SK-N-SH treated with all-trans-retinoic acid at 6 μM for 48 hours (cell line): Measurements from ENCODE around the gene NUP37.

Source experiments
- ATAC-seq: fragments of 200-7000 bp; cut with Tn5 transposase; 3 replicates; pipeline ENCODE4 v1.9.1; 2020; ENCODE audit warnings: mild to moderate bottlenecking, moderate library complexity
- ARNTL ChIP-seq: fragments of 450-650 bp; formaldehyde crosslinking; IDR thresholded peaks from 2 replicates; pipeline ENCODE4 v1.5.0; 2020; ENCODE audit warnings: low read depth, mild to moderate bottlenecking, moderate library complexity, borderline replicate concordance
- BACH2 ChIP-seq: fragments of 250-450 bp; sonication (Bioruptor Pico); IDR thresholded peaks from 2 replicates; pipeline ENCODE4 v1.9.0; 2021; ENCODE audit warnings: mild to moderate bottlenecking, borderline replicate concordance
- CSDC2 ChIP-seq: fragments of 250-450 bp; sonication (Bioruptor Pico); IDR thresholded peaks from 2 replicates; pipeline ENCODE4 v1.5.0; 2020; ENCODE audit warnings: mild to moderate bottlenecking, moderate library complexity
- ESRRG ChIP-seq: fragments of 250-450 bp; sonication (Bioruptor Pico); IDR thresholded peaks from 2 replicates; pipeline ENCODE4 v1.6.1; 2021; ENCODE audit warnings: mild to moderate bottlenecking
- GLIS3 ChIP-seq: fragments of 250-450 bp; sonication (Bioruptor Pico); IDR thresholded peaks from 2 replicates; pipeline ENCODE4 v1.5.0; 2020; ENCODE audit warnings: mild to moderate bottlenecking, moderate library complexity
- OSR1 ChIP-seq: fragments of 250-450 bp; sonication (Bioruptor Pico); IDR thresholded peaks from 2 replicates; pipeline ENCODE4 v1.8.0; 2022; ENCODE audit warnings: moderate library complexity, mild to moderate bottlenecking, inconsistent platforms
- PPARA ChIP-seq: fragments of 250-450 bp; sonication (Bioruptor Pico); IDR thresholded peaks from 2 replicates; pipeline ENCODE4 v1.5.0; 2020; ENCODE audit warnings: mild to moderate bottlenecking, borderline replicate concordance
- RARB ChIP-seq: fragments of 250-450 bp; sonication (Bioruptor Pico); IDR thresholded peaks from 2 replicates; pipeline ENCODE4 v1.8.0; 2021; ENCODE audit warnings: mild to moderate bottlenecking, moderate library complexity
- SNAI2 ChIP-seq: fragments of 250-450 bp; sonication (Bioruptor Pico); IDR thresholded peaks from 2 replicates; pipeline ENCODE4 v1.5.0; 2020; ENCODE audit warnings: mild to moderate bottlenecking, moderate library complexity
- TOX ChIP-seq: fragments of 250-450 bp; sonication (Bioruptor Pico); IDR thresholded peaks from 2 replicates; pipeline ENCODE4 v1.8.0; 2021; ENCODE audit warnings: mild to moderate bottlenecking, moderate library complexity, borderline replicate concordance
- ZC3H10 ChIP-seq: fragments of 250-450 bp; sonication (Bioruptor Pico); IDR thresholded peaks from 2 replicates; pipeline ENCODE4 v1.5.1; 2021; ENCODE audit warnings: mild to moderate bottlenecking, moderate library complexity
- ZFP3 ChIP-seq: fragments of 250-450 bp; sonication (Bioruptor Pico); IDR thresholded peaks from 2 replicates; pipeline ENCODE4 v1.5.0; 2020; ENCODE audit warnings: mild to moderate bottlenecking, moderate library complexity
- ZFP30 ChIP-seq: fragments of 450-650 bp; formaldehyde crosslinking; IDR thresholded peaks from 2 replicates; pipeline ENCODE4 v1.5.0; 2022; ENCODE audit warnings: mild to moderate bottlenecking, moderate library complexity
- ZNF565 ChIP-seq: fragments of 450-650 bp; formaldehyde crosslinking; conservative IDR thresholded peaks from 2 replicates; pipeline ENCODE4 v1.5.0; 2020; ENCODE audit warnings: low read depth, mild to moderate bottlenecking, moderate library complexity
- ZNF70 ChIP-seq: fragments of 450-650 bp; formaldehyde crosslinking; IDR thresholded peaks from 2 replicates; pipeline ENCODE4 v1.5.0; 2020; ENCODE audit warnings: mild to moderate bottlenecking, moderate library complexity
- ZNF8 ChIP-seq: fragments of 450-650 bp; formaldehyde crosslinking; IDR thresholded peaks from 2 replicates; pipeline ENCODE4 v1.5.0; 2020; ENCODE audit warnings: mild to moderate bottlenecking, moderate library complexity
- TF ChIP-seq, protein P1 (sequence below): fragments of 250-450 bp; sonication (Bioruptor Pico); IDR thresholded peaks from 2 replicates; pipeline ENCODE4 v1.8.0; 2021; ENCODE audit warnings: low read depth, mild to moderate bottlenecking, moderate library complexity, borderline replicate concordance
- TF ChIP-seq, protein P2 (sequence below): fragments of 250-450 bp; sonication (Bioruptor Pico); IDR thresholded peaks from 2 replicates; pipeline ENCODE4 v1.5.0; 2020; ENCODE audit warnings: mild to moderate bottlenecking, moderate library complexity
- TF ChIP-seq, protein P3 (sequence below): fragments of 250-450 bp; sonication (Bioruptor Pico); IDR thresholded peaks from 2 replicates; pipeline ENCODE4 v1.5.1; 2020; ENCODE audit warnings: low read depth, mild to moderate bottlenecking, moderate library complexity
- TF ChIP-seq, protein P4 (sequence below): fragments of 250-450 bp; sonication (Bioruptor Pico); IDR thresholded peaks from 2 replicates; pipeline ENCODE4 v1.5.1; 2021; ENCODE audit warnings: mild to moderate bottlenecking, moderate library complexity

Gene NUP37

DNA sequence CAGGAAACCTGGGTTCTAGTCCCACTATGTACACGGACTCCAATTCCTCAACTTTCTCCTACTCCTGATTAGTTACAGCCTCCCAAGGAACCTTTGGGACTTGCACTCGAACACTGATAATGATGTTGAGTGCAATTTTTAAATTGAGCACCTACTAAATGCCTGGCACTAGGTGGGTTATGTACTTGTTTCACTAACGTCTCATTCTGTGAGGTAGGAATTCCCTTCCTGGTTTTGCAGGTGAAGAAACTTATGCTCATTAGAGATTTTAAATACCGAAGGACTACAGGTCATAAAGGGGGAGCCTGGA, 605 bp upstream of the NUP37 start:
- no peak for TF ChIP-seq PPARA (CRISPR knock-in tag)
- TF ChIP-seq GLIS3 (CRISPR knock-in tag) = no peak
- TF ChIP-seq ZC3H10 (CRISPR knock-in tag) = no peak
- no peak for TF ChIP-seq BACH2 (CRISPR knock-in tag)
- TF ChIP-seq ZNF70 (CRISPR knock-in tag) = no peak
- no peak for TF ChIP-seq ZFP30 (CRISPR knock-in tag)
- TF ChIP-seq ZNF8 (CRISPR knock-in tag) = no peak
- no peak for TF ChIP-seq RARB
- TF ChIP-seq, protein P1, sequence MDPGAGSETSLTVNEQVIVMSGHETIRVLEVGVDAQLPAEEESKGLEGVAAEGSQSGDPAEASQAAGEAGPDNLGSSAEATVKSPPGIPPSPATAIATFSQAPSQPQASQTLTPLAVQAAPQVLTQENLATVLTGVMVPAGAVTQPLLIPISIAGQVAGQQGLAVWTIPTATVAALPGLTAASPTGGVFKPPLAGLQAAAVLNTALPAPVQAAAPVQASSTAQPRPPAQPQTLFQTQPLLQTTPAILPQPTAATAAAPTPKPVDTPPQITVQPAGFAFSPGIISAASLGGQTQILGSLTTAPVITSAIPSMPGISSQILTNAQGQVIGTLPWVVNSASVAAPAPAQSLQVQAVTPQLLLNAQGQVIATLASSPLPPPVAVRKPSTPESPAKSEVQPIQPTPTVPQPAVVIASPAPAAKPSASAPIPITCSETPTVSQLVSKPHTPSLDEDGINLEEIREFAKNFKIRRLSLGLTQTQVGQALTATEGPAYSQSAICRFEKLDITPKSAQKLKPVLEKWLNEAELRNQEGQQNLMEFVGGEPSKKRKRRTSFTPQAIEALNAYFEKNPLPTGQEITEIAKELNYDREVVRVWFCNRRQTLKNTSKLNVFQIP (CRISPR knock-in tag) = no peak
- TF ChIP-seq CSDC2 (CRISPR knock-in tag) = no peak
- no peak for TF ChIP-seq TOX (CRISPR knock-in tag)
- TF ChIP-seq ESRRG (CRISPR knock-in tag) = no peak
- no peak for TF ChIP-seq ARNTL (CRISPR knock-in tag)
- TF ChIP-seq, protein P2, sequence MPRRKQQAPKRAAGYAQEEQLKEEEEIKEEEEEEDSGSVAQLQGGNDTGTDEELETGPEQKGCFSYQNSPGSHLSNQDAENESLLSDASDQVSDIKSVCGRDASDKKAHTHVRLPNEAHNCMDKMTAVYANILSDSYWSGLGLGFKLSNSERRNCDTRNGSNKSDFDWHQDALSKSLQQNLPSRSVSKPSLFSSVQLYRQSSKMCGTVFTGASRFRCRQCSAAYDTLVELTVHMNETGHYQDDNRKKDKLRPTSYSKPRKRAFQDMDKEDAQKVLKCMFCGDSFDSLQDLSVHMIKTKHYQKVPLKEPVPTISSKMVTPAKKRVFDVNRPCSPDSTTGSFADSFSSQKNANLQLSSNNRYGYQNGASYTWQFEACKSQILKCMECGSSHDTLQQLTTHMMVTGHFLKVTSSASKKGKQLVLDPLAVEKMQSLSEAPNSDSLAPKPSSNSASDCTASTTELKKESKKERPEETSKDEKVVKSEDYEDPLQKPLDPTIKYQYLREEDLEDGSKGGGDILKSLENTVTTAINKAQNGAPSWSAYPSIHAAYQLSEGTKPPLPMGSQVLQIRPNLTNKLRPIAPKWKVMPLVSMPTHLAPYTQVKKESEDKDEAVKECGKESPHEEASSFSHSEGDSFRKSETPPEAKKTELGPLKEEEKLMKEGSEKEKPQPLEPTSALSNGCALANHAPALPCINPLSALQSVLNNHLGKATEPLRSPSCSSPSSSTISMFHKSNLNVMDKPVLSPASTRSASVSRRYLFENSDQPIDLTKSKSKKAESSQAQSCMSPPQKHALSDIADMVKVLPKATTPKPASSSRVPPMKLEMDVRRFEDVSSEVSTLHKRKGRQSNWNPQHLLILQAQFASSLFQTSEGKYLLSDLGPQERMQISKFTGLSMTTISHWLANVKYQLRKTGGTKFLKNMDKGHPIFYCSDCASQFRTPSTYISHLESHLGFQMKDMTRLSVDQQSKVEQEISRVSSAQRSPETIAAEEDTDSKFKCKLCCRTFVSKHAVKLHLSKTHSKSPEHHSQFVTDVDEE (CRISPR knock-in tag) = no peak
- TF ChIP-seq, all 23 proteins: peak for 0
- ATAC-seq = no peak; the same call in 2 of the 3 replicates

DNA sequence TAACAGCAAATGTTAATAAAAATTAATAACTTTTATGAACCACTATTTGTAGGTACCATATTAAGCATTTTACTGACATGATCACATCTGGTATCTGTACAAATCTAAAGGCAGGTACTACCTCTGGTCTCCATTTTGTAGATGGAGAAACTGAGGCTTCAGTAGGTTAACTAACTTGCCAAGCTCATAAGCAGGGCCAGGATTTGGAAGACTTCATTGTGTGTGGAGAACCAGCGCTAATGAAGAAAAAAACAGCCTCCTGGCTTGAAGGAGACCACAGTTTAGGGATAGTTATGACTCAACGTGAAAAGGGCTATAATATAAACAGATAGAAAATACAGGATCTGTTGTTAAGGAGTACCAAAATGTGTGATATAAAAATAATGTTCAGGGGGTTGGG, 1.0 kb downstream of the NUP37 start:
- ATAC-seq = no peak
- no peak for TF ChIP-seq ZFP3 (CRISPR knock-in tag)
- TF ChIP-seq PPARA (CRISPR knock-in tag) = no peak
- no peak for TF ChIP-seq RARB
- TF ChIP-seq ZNF565 = no peak
- TF ChIP-seq ZNF70 (CRISPR knock-in tag) = no peak
- TF ChIP-seq CSDC2 (CRISPR knock-in tag) = no peak
- TF ChIP-seq, protein P1 (CRISPR knock-in tag) = no peak
- no peak for TF ChIP-seq SNAI2 (CRISPR knock-in tag)
- TF ChIP-seq, protein P3, sequence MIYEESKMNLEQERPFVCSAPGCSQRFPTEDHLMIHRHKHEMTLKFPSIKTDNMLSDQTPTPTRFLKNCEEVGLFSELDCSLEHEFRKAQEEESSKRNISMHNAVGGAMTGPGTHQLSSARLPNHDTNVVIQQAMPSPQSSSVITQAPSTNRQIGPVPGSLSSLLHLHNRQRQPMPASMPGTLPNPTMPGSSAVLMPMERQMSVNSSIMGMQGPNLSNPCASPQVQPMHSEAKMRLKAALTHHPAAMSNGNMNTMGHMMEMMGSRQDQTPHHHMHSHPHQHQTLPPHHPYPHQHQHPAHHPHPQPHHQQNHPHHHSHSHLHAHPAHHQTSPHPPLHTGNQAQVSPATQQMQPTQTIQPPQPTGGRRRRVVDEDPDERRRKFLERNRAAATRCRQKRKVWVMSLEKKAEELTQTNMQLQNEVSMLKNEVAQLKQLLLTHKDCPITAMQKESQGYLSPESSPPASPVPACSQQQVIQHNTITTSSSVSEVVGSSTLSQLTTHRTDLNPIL (CRISPR knock-in tag) = no peak
- no peak for TF ChIP-seq OSR1 (CRISPR knock-in tag)
- TF ChIP-seq ARNTL (CRISPR knock-in tag) = no peak
- TF ChIP-seq BACH2 (CRISPR knock-in tag) = no peak
- no peak for TF ChIP-seq ESRRG (CRISPR knock-in tag)
- TF ChIP-seq, protein P2 (CRISPR knock-in tag) = no peak
- TF ChIP-seq, protein P4, sequence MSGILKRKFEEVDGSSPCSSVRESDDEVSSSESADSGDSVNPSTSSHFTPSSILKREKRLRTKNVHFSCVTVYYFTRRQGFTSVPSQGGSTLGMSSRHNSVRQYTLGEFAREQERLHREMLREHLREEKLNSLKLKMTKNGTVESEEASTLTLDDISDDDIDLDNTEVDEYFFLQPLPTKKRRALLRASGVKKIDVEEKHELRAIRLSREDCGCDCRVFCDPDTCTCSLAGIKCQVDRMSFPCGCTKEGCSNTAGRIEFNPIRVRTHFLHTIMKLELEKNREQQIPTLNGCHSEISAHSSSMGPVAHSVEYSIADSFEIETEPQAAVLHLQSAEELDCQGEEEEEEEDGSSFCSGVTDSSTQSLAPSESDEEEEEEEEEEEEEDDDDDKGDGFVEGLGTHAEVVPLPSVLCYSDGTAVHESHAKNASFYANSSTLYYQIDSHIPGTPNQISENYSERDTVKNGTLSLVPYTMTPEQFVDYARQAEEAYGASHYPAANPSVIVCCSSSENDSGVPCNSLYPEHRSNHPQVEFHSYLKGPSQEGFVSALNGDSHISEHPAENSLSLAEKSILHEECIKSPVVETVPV (CRISPR knock-in tag) = no peak
- no peak for TF ChIP-seq ZC3H10 (CRISPR knock-in tag)
- no peak for TF ChIP-seq TOX (CRISPR knock-in tag)
